Fibroblast of lung (primary cell): ENCODE results near the gene PDIA2. TPM values are rescaled to one million over a fixed set of nuclear protein-coding genes. Genes with fewer than 3 reads are reported as not detected.

Source experiments
- DNase-seq, 2 donors: peaks; one replicate each; pipeline versions ENCODE4 v3.0.0 to v3.0.0-alpha.2; 2010; ENCODE audit warnings: low read depth in 2 of 2
- H2AFZ ChIP-seq: 2 replicates; pipeline ENCODE4 v1.5.1; 2012; ENCODE audit warnings: low read length, control low read depth, inconsistent platforms
- H3K27ac ChIP-seq: 2 replicates; pipeline ENCODE4 v1.5.1; 2011; ENCODE audit warnings: low read length, control low read depth; ENCODE audit not compliant: insufficient read depth
- H3K27me3 ChIP-seq: 2 replicates; pipeline ENCODE4 v1.5.1; 2011; ENCODE audit warnings: mild to moderate bottlenecking, low read length; ENCODE audit not compliant: control insufficient read depth, insufficient read depth
- H3K36me3 ChIP-seq: 2 replicates; pipeline ENCODE4 v1.5.1; 2011; ENCODE audit warnings: low read length; ENCODE audit not compliant: control insufficient read depth, insufficient read depth
- H3K4me1 ChIP-seq: 2 replicates; pipeline ENCODE4 v1.5.1; 2011; ENCODE audit warnings: low read length; ENCODE audit not compliant: control insufficient read depth, insufficient read depth; ENCODE audit errors: extremely low read depth
- H3K4me2 ChIP-seq: 2 replicates; pipeline ENCODE4 v1.5.1; 2011; ENCODE audit warnings: low read length, control low read depth; ENCODE audit not compliant: insufficient read depth; ENCODE audit errors: extremely low read depth
- H3K4me3 ChIP-seq, 4 experiments: fragments of 200-600 bp in 1 of 4; sonication (generic) in 1 of 4; replicated peaks in 1 of 4; 2 replicates each; pipeline ENCODE4 v1.5.1; 2011 to 2016; ENCODE audit warnings: low read length in 4 of 4, low read depth in 3 of 4, mild to moderate bottlenecking in 3 of 4, control low read depth in 2 of 4, inconsistent platforms in 1 of 4, mixed read lengths in 1 of 4; ENCODE audit not compliant: insufficient read depth in 1 of 4; ENCODE audit errors: control extremely low read depth in 1 of 4
- H3K79me2 ChIP-seq: 2 replicates; pipeline ENCODE4 v1.5.1; 2012; ENCODE audit warnings: mild to moderate bottlenecking, low read length, inconsistent platforms; ENCODE audit not compliant: control insufficient read depth, insufficient read depth
- H3K9ac ChIP-seq: 2 replicates; pipeline ENCODE4 v1.5.1; 2011; ENCODE audit warnings: mild to moderate bottlenecking, low read length, control low read depth; ENCODE audit not compliant: insufficient read depth
- H3K9me3 ChIP-seq: 2 replicates; pipeline ENCODE4 v1.5.1; 2012; ENCODE audit warnings: low read depth, low read length; ENCODE audit not compliant: control insufficient read depth, insufficient read depth
- H4K20me1 ChIP-seq: 2 replicates; pipeline ENCODE4 v1.5.1; 2011; ENCODE audit warnings: low read length; ENCODE audit not compliant: control insufficient read depth, insufficient read depth; ENCODE audit errors: extremely low read depth
- CTCF ChIP-seq, 2 donors: IDR thresholded peaks in 1 of 2; conservative IDR thresholded peaks in 1 of 2; 1 replicate in 1 of 2; 2 replicates in 1 of 2; pipeline ENCODE4 v1.5.1; 2011 to 2012; ENCODE audit warnings: low read length in 2 of 2, control low read depth in 1 of 2, inconsistent platforms in 1 of 2, low read depth in 1 of 2, mild to moderate bottlenecking in 1 of 2
- EZH2 ChIP-seq: IDR thresholded peaks from 2 replicates; pipeline ENCODE4 v1.5.1; 2012; ENCODE audit warnings: low read length, control low read depth, mild to moderate bottlenecking; ENCODE audit errors: missing control alignments
- polyA plus RNA-seq, 2 donors: library from polyadenylated mRNA; depleted of rRNA in 1 of 2; stranded (reverse) in 1 of 2; unstranded in 1 of 2; fragments of >200 nt; gene quantifications; 2 replicates each; pipeline ENCODE4 v1.2.1, GENCODE V29; 2011 to 2012; ENCODE audit warnings: missing spikeins in 1 of 2
- total RNA-seq: library from RNA; depleted of rRNA; stranded (reverse); fragments of >200 nt; gene quantifications from 2 replicates; pipeline ENCODE4 v1.2.1, GENCODE V29; 2014

PDIA2 gene
- total and polyA plus RNA-seq, 2 donors (not counting 1 experiment from before 2014, with no cell fraction given): 0.06 to 0.33 TPM

GRCh38 chr16:284204-285120, 1.5 kb downstream of the PDIA2 start:
- H2AFZ ChIP-seq: no peak overlapping the region
- H3K9ac ChIP-seq: no peak overlapping the region
- no peak for DNase-seq
- no peaks in the 10 kb centered on the region for H3K4me1 ChIP-seq
- H3K79me2 ChIP-seq: no peaks in the 10 kb centered on the region
- no peaks in the 10 kb centered on the region for H3K9me3 ChIP-seq
- H3K27ac ChIP-seq: no peak overlapping the region
- no peak overlapping the region for H3K4me2 ChIP-seq
- H3K4me3 ChIP-seq: no peak overlapping the region
- H3K27me3 ChIP-seq: peaks cover 10% of the 10 kb centered on the region
- TF ChIP-seq EZH2 (no peak), CTCF (conservative IDR thresholded peaks at IDR 0.05 in 1 of 2, IDR thresholded peaks at IDR 0.05 in 1 of 2; ENCODE audit: low read depth in 1 of 2, low read length in 2 of 2) (no peak)
- H4K20me1 ChIP-seq: no peaks in the 10 kb centered on the region
- H3K36me3 ChIP-seq: peaks cover 7% of the 10 kb centered on the region

DNA sequence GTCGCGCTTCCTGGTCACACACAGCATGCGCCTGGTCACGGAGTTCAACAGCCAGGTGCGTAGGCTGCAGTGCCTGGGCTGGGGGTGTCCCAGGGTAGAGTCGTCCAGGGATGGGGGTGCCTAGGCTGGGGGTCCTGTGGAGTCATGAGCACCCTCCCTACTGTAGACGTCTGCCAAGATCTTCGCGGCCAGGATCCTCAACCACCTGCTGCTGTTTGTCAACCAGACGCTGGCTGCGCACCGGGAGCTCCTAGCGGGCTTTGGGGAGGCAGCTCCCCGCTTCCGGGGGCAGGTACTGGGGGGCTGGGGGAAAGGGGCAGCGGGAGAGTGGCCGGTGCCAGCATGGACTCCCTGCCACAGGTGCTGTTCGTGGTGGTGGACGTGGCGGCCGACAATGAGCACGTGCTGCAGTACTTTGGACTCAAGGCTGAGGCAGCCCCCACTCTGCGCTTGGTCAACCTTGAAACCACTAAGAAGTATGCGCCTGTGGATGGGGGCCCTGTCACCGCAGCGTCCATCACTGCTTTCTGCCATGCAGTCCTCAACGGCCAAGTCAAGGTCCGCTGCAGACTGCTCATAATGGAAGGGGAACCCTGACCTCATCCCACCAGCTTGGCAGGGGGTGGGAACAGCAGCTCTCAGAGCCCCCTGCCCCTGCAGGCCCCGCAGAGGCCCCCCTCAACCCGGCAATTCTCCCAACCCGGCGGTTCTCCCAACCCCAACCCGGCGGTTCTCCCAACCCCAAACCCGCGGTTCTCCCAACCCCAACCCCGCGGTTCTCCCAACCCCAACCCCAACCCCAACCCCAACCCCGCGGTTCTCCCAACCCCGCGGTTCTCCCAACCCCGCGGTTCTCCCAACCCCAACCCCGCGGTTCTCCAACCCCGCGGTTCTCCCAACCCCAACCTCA, 2.4 kb downstream of the PDIA2 start:
- no peaks in the 10 kb centered on the region for H3K4me1 ChIP-seq
- no peaks in the 10 kb centered on the region for H4K20me1 ChIP-seq
- DNase-seq: no peak
- TF ChIP-seq EZH2 (no peak), CTCF (conservative IDR thresholded peaks at IDR 0.05 in 1 of 2, IDR thresholded peaks at IDR 0.05 in 1 of 2; ENCODE audit: low read depth in 1 of 2, low read length in 2 of 2) (no peak)
- no peak overlapping the region for H3K4me3 ChIP-seq
- H3K36me3 ChIP-seq: peaks cover 7% of the 10 kb centered on the region
- no peaks in the 10 kb centered on the region for H3K9me3 ChIP-seq
- no peak overlapping the region for H3K27ac ChIP-seq
- peaks cover 10% of the 10 kb centered on the region for H3K27me3 ChIP-seq
- no peak overlapping the region for H3K4me2 ChIP-seq
- no peak overlapping the region for H2AFZ ChIP-seq
- H3K9ac ChIP-seq: no peak overlapping the region
- H3K79me2 ChIP-seq: no peaks in the 10 kb centered on the region
